ENCODE results near the gene TMC8.
"Not testable (repeated sequence)": the region's sequence is repeated elsewhere in the genome, so short reads cannot be mapped to it uniquely, and the experiment has no call there.

TMC8 gene

DNA sequence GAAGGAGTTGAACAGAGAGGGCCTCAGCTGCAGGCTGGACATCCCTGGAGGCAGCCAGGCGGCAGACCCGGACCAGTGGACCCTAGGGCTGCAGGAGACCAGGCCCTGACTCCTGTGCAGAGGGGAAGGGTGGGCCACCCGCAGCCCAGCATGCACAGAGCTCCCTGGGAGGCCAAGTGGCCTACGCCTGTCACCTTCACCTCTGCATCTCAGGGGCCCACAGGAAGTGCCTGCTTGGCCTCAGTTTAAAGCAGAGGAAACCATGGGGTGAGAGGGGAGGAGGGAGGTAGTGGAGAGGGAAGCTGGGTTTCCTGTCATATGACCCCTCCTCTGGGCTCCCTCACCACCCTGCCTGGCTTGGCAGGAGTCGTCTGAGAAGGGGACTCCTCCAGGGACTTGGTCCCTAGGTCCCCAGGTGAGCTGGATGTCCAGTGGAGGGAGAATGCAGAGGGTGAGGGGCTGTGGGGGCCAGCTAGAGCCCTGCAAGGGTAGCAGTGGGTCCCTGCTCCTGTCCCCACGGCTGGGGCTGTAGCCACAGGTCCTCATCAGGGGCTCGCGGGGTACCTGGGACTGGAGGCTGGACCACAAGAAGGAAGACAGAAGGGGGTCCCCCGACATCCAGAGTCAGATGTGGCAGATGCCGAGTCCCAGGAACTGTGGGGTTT lies at the start of gene TMC8:
Gene TMC8, plus strand, starts transcription at position 335 of the 665 bp plus-strand sequence. CDS start 818 bp downstream, outside the sequence.
- DNase-seq (ENCODE audit: low spot score): peak; percentile 83

- no peak for DNase-seq (ENCODE audit: low spot score)
Measured at GRCh38 chr17:78081551-78081950, 49.0 kb upstream of the TMC8 start.

GRCh38 chr17:78082355-78082872 lies 48.2 kb upstream of the TMC8 start:
- not testable (repeated sequence) for DNase-seq (ENCODE audit: low spot score)

GRCh38 chr17:78082988-78083387 lies 47.6 kb upstream of the TMC8 start:
- DNase-seq (ENCODE audit: low spot score): no peak

DNA sequence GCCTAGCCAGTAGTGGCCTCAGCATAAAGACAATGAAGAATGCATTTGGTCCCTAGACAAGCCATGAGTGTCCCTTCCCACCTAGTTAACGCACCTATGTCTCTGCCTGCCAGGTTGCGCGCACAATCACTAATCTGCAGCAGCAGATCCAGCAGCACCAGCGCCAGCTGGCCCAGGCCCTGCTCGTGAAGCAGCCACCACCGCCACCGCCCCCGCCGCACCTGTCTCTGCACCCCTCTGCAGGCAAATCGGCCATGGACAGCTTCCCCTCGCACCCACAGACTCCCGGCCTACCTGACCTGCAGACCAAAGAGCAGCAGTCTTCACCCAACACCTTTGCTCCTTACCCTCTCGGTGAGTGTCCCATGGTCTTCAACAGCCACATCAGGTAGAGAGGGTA lies 43.8 kb upstream of the TMC8 start:
- DNase-seq (ENCODE audit: low spot score): no peak

DNA sequence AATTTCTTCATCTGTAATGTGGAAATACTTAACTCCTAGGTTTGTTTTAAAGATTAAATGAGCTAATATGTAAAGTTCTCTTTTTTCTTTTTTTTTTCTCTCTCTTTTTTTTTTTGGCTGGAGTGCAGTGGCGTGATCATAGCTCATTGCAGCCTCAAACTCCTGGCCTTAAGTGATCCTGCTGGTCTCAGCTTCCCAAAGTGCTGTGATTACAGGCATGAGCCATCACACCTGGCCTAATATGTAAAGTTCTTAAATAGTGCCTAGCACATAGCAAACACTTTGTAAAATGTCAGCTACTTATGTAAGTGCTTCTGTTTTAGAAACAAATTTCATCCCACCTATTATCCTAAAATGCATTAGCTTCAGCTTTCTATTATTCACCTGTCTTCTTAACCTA lies 42.0 kb upstream of the TMC8 start:
- DNase-seq (ENCODE audit: low spot score): no peak

- DNase-seq (ENCODE audit: low spot score): no peak
Measured at GRCh38 chr17:78089576-78090281, 40.8 kb upstream of the TMC8 start.

DNA sequence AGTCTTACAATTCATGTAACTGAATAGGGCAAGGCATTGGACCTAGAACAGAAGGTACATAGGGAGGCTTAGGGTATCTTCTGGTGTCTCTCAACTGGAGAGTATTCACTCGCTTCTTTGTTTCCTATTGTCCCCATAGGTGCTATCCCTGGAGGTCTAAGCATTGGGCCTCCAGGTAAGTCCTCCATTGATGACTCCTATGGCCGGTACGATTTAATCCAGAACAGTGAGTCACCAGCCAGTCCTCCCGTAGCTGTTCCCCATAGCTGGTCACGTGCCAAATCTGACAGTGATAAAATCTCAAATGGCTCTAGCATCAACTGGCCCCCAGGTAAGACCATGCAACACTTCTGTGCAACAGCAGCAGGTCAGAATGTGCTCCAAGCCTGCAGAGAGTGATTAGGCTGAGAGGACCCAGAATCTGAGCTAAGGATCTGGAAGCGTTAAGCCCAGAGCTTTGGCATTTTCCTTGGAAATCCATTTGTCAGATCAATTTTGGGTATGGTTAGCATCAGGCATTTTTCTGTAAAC lies 37.7 kb upstream of the TMC8 start:
- DNase-seq (ENCODE audit: low spot score): no peak

DNA sequence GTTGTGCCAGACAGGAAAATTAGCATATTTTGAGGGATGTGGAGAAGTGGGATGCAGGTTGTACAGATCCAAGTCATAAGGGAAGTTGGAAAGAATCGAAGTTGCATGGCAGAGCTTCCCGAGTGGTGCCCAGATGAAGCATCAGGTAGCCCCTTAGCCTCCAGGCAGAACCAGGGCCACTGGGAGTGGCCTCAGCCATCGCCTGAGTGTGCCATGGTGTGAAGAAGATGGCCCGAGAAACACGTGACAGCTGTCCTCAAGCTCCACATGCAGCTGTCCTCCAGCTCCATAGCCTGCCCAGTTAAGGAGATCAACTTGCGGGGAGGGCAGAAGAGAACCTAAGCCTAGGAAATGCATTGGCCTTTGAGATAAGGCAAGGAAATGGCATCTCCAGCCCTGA lies 35.5 kb upstream of the TMC8 start:
- DNase-seq (ENCODE audit: low spot score): no peak

GRCh38 chr17:78096093-78096492 lies 34.5 kb upstream of the TMC8 start:
- no peak for DNase-seq (ENCODE audit: low spot score)

DNA sequence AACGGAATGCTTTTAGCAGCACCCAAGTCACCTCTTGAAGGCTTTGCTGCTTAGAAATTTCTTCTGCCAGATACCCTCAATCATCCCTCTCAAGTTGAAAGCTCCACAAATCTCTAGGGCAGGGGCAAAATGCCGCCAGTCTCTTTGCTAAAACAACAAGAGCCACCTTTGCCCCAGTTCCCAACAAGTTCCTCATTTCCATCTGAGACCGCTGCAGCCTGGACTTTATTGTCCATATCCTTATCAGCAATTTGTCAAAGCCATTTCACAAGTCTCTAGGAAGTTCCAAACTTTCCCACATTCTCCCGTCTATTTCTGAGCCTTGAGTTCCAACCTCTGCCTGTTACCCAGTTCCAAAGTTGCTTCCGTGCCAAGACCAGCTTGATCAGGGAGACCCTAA lies 29.5 kb upstream of the TMC8 start:
- no peak for DNase-seq (ENCODE audit: low spot score)

- DNase-seq (ENCODE audit: low spot score): no peak
Measured at GRCh38 chr17:78101542-78101941, 29.0 kb upstream of the TMC8 start.

DNA sequence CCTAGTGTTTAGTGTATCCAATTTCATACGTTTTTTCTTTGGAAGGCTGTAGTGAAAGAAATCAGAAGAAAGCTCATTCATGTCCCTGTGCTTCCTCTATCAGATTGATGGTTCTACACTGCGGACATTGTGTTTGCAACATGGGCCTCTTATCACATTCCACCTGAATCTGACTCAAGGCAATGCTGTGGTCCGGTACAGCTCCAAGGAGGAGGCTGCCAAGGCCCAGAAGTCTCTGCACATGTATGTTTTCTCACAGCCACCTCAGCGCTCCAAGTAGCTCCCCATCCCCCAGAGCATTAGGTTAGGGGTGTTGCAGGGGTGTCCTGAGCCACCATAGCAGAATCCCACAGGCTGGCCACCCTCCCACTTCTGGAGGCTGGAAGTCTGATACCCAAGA lies 27.3 kb upstream of the TMC8 start:
- DNase-seq (ENCODE audit: low spot score): no peak

DNA sequence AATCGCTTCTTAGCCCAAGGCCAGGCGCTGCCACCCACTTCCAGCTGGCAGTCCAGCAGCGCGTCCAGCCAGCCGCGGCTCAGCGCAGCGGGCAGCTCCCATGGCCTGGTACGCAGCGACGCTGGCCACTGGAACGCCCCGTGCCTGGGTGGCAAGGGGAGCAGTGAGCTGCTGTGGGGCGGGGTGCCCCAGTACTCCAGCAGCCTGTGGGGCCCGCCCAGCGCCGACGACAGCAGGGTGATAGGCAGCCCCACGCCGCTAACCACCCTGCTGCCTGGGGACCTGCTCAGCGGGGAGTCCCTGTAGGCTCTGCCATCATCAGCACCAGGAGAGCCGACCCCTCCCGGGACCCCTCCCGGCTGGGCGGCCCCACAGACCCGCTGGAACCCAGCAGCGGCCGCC lies 26.0 kb upstream of the TMC8 start:
- no peak for DNase-seq (ENCODE audit: low spot score)

GRCh38 chr17:78105101-78105500 lies 25.5 kb upstream of the TMC8 start:
- DNase-seq (ENCODE audit: low spot score): no peak

DNA sequence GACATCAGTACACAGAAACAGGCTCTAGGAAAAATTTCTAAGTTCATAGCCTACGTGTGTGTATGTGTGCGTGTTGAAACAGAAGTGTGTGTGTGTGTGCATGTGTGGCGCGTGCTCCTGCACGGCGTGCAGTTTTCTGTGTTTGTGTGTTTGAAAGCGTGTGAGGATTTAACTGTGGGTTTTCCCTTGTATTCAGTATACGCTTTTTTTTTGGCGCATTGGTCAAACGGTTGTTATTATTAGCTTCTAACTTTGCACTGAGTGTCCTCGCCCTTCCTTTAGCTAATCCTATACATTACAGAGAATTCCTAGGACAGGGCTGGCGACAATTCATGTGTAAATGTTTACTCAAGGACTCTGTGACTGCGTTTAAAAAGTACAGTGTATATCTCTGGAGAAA lies 25.0 kb upstream of the TMC8 start:
- no peak for DNase-seq (ENCODE audit: low spot score)

DNA sequence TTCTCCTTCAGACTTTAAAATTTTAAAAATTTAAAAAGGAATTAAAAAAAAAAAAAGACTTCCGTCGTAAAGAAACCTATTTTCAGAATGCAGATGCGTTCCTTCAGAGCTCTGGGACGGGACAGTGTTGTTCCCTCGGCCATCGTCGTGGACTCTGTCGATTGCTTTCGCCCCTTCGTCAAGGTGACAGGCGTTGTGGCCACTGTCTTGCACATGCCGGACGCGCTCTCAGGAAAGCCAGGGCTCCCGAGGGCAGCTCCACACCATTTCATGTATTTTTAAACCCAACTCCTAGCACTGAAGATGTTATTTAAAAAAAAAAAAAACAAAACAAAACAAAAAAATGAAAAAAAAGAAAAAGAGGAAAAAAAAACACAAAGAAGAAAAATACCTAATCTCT lies 24.4 kb upstream of the TMC8 start:
- no peak for DNase-seq (ENCODE audit: low spot score)

DNA sequence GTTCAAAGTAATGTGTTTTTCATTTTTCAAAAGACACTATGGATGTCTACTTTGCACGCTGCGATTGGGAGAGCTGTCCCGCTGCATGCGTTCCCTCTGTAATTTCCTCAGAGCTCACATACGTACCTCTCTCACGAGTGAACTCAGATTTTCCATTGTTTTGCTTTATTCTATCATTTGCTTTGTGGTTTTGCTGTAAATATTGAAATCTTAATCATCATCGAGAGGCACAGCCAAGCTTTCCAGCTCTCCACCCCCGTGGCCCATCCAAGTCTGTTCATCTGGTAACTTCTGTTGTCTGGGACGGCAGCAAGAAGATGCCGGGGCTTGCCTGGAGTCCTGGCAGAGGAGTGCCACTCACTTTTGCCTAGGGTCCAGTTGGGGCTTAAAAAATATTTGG lies 23.1 kb upstream of the TMC8 start:
- DNase-seq (ENCODE audit: low spot score): no peak

- no peak for DNase-seq (ENCODE audit: low spot score)
Measured at GRCh38 chr17:78107976-78108725, 22.4 kb upstream of the TMC8 start.

DNA sequence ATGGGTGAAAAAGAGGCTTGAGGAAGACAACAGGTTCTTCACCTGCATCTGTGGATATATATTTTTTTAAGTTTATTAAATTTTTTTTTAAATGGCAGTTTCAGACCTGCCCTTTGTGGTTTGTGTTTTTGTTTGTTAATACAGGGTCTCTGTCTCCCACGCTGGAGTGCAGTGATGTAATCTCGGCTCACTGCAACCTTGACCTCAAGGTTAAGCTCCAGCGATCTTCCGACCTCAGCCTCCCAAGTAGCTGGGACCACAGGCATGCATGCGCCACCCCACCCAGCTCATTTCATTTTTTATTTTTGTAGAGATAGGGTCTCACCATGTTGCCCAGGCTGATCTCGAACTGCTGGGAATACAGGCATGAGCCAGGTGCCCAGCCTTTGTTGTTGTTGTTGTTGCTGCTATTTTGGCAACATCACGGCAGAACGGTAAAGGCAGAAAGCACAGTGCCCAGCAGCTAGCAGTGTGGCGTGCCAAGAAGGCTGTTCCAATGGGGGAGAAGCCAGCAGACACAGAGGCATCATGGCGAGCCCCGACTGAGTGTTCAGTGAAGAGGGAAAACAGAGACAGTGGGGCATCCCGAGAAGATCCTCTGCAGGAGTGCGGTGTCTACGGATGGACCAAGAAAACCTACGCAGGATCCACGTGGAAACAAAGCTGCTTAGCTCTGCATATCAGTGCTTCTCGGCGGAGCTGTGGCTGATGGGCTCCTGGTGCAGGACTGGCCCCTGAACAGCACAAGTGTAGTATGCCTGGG lies 21.7 kb upstream of the TMC8 start:
- no peak for DNase-seq (ENCODE audit: low spot score)

DNA sequence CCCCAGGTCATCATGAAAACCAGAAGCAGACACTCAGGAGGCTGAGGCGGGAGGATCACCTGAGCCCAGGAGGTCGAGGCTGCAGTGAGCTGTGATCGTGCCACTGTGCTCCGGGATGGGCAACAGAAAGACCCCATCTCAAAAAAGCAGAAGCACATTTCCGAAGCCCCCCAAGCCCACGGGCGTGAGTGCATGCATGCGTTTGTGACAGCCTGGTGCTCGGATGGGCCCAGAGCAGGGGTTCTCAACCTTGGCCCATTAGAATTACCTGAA lies 21.1 kb upstream of the TMC8 start:
- DNase-seq (ENCODE audit: low spot score): no peak

- no peak for DNase-seq (ENCODE audit: low spot score)
Measured at GRCh38 chr17:78110363-78111015, 20.1 kb upstream of the TMC8 start.
